NCI-H2107 (cell line): ENCODE results near the gene SLC9A3.
"Not testable (repeated sequence)": the region's sequence is repeated elsewhere in the genome, so short reads cannot be mapped to it uniquely, and the experiment has no call there.

Source experiments
- DNase-seq: peaks from one replicate; lab custom pipeline; 2025; lab: John Stamatoyannopoulos, UW

The SLC9A3 gene

DNA sequence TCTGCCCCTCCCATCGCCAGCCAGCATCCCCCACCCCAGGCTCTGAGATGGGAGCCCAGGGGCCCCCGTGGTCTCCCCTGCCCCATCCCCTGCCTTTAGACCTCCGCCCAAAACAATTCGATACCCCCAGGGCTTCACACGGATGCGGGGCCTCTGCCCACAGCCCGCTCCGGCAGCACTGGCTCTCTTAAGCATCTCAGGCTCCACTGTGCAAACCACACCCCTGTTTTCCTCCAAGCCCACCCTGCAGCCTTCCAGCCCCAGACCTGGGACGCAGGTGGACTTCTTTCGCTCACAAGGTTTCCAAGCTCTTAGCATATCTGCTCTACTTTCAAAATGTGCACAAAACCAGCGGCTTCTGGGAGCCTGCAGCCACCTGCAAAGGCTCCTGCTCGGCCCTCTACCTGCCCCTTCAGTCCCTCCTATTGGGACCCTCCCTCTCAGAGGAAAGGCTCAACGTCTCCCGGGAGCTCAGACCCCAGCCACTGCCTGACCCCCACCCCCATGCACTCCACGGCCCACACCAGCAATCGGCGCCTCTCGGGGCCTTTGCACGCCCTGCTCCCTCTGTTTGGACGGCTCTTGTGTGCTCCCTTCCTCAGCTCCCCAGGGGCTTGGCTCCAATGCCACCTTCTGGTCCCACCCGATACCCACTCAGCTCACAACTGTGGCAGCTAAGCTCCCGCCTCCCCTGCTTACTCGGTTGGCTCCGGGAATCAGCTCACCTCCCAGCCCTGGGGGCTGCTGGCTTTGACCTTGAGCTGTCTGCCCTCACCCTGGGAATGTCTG, 918 bp upstream of the SLC9A3 start:
- DNase-seq, result no peak

DNA sequence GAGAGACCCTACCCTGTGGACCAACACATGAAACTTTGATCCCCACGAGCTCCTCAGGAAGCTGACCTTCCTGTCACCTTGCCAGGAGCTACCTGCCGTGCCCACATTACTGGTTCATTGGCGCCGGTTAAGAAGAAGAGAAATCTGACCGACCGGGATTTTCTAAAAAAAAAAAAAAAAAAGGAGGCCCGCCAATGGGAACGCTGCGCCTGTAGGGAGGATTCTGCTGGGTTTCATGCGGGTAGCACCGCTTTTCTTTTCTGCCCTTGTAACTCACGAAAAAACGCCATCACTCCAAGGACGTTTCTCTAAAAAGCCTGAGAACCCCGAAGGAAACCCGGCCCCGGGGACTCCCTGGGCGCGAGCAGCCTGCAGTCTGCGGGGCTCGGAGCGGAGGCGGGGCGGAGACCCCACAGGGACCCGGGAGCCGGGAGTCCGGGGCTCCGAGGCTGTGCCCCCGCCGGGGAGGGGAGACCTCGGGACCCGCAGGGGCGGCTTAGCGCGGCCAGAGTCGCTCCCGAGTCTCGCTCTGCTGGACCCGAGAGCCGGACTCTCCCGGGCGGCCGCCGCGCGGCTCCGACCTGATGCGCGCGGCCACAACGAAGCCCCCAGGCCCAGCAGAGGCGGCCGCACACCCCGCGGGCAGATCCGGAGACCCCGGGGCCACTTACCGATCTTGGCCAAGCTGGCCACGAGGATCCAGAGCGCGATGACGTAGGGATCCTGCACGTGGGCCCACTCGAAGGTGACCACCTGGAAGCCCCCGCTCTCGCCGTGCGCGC, 617 bp downstream of the SLC9A3 start:
- no peak for DNase-seq

DNA sequence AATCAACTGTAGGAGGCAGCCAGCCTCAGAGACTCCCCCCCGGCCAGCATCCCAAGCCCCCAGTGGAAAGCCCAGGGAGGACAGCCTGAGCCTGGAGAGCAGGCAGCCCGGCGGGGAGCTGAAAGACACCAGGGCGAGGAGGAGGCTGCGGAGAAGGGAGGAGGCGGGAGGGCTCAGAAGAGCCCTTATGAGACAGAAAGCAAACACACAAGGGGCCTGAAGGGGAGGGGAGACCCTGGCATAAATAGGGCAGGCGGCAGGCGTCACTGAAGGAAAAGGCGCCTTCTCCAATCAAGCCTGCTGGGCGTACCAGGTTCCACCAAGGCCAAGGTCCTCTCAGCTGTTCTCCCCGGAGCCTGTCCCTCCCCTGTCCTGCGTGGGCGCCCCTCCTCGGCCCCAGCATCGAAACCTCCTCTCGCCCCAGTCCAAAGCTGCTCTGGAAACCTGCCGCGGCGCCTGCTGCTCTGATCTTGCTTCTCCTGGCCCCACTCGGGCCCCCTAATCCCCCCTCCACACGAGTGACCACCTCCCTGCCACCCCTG, 1.3 kb downstream of the SLC9A3 start:
- DNase-seq, result no peak

DNA sequence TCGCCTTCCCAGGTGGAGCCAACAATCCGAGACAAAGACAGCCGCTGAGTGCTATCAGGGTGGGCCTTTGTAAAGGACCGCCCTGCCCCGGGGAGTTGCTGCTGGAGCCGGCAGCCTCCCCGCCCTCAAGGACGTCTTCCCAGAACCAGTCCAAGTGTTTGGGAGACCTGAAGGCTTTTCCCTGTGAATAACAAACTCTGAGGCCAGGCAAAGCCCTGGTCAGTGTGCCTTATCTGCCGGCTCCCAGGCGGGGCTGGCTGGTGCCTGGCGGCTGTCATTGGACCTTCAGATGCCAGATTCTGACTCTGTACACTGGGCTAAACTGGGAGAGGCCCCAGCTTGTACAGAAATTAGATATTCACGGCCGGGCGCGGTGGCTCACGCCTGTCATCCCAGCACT, 2.1 kb downstream of the SLC9A3 start:
- no peak for DNase-seq

DNA sequence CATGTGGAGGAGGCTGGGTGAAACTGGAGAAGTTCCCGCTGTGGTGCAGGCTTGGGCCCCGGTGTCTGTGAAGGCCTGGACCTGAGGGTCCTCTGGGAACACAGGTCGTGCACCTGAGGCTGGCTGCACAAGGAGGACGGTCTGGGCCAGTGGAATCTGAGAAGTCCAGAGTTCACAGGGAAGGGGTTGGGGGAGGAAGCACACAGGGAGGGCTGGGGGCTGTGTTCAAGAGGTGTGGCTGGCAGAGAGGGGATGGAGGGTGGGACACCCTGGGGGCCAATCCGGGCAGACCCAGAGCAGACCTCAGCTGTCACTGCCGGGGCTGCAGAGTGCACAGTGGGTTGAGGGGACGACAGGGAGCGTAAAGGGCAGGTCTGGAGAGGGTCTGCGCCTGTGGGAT, 2.6 kb downstream of the SLC9A3 start:
- no peak for DNase-seq

DNA sequence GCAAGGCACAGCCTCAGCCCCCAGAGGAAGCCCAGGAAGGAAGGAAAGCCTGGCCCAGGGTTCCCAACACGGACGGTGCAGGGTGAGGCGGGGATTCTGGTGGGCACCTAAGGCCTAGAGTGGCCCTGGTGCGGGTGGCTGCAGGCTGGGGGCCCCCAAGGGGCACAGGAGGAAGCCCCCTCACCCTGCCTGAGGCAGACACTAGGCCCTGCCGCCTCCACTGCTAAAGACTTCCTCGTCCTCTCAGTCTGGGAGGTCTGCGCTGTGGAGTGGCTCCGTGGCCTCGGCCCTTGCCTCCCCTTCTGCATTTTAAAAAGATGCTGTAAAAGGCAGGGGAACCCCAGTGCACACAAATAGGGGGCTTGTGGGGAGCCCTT, 3.4 kb downstream of the SLC9A3 start:
- DNase-seq, result no peak

DNA sequence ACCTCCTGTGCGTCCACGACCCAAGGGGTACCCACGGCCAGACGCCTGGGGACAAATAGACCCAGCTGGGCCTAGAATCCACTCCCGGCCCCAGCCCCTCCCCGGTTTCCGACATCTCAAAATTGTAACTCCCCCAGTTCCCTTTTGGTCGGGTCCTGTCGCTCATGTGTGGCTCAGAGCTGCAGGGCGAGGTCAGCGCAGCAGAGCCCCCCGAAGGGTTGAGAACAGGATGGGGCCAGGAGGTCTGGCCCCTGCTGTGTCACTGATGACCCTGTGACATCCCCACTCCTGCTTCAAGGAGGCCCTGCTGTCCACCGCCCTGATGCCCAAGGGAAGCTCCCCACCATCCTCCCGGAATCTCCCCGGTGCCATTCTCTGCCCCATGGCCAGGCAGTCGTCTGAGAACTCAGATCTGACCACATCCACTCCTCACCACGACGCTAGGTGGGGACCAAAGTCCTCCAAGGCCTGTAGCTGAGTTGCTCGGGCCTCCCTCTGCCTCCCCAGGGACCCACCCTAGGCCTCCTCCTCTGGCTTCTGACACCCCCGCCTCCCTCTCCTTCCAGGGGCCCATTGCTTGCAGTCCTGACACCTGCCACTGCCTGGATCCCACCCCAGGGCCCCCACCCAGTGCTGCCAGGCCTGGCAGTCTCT, 3.9 kb downstream of the SLC9A3 start:
- DNase-seq, result no peak

DNA sequence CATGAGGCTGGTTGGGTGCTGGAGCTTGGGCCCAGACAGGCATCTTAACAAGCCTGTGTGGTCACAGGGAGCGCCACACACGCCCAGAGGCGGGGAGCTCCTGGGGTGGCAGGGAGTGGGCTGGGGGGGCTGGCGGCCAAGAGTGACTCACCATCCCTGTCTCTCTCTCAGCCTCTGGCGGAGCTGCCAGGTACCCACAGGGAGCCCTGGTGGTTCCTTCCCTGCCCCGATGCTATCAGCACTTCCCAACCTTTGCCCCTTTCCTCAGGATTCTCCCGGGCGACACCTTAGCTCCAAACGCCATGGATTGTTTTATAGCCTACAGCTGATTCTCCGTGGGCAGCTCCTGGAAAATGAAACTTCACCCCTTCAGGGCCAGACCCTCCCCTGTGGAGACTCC, 5.5 kb downstream of the SLC9A3 start:
- no peak for DNase-seq

DNA sequence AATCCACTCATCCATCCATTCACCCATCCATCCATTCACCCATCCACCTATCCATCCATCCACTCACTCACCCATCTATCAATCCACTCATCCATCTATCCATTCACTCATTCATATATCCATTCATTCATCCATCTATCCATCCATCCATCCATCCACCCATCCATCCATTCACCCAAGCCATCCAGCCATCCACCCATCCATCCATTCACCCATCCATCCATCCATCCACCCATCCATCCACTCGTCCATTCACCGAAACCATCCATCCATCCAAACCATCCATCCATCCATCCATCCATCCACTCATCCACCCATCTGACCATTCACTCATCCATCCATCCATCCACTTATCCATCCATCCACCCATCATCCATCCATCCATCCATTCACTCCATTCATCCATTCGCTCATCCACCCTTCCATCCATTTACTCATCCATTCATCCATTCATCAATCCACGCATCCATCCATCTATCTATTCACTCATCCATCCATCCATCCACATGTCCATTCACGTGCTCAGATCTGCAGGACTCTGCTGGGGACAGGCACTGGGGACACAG, 6.6 kb downstream of the SLC9A3 start:
- no peak for DNase-seq

DNA sequence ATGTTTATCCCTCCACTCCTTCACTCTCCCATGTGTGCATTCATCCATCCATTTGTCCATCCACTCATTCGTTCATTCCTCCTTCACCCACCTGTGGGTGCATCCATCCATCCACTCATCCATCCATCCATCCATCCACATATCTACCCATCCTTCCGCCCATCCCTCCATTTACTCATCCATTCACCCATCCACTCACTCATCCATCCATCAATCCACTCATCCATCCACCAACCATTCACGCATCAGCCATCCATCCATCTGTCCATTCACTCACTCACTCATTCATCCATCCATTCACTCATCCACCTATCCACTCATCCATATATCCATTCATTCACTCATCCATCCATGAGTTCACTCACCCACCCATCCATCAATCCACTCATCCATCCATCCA, 7.3 kb downstream of the SLC9A3 start:
- no peak for DNase-seq

DNA sequence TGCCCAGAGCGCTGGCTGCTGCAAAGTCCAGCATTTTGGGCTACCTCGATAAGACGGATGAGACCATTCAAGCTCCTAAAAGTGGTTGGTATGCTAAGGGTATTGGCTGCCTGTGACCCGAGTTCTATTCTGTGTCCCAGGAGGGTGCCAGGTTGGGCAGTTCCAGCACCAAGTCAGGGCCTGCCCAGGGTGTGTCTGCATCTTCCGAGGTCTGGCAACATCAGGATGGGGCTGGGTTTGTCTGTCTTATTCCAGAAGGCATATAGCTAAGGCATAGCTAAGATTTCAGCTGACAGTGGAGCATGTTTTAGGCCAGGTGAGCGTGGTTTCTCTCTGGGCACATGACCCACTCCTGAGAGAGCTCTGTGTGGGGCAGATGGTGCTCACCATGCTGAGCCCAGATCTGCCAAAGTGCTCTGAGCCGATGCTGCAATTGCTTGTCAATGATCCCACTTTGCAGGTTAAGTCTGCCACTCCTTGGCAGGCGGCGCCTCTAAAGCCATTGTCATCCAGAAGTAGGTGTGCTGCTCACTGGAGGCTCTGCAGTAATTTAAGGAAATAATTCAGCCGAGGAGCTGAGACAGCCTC, 7.8 kb downstream of the SLC9A3 start:
- no peak for DNase-seq

DNA sequence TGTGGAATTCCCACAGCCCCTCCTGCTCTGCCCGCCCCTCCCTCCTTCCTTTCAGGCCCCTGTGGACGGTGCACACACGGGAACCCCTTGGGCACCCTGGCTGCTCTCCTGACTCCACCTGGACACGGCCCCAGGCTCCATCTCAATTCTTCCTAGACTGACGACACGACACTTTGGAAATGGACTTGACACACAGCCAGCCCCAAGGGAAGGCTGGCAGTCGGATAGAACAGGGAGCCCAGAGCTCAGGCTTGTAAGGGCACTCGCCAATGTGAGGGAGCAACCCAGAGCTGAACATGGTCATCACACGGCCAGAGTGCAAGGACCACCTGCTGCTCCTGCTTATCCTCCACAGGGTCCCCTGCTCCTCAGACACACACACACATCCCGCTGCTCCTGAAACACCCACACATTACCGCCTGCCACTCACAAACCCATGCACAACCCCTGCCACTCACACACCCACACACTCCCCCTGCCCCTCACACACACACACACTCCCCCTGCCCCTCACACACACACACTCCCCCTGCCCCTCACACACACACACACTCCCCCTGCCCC, 8.9 kb downstream of the SLC9A3 start:
- DNase-seq, result no peak

DNA sequence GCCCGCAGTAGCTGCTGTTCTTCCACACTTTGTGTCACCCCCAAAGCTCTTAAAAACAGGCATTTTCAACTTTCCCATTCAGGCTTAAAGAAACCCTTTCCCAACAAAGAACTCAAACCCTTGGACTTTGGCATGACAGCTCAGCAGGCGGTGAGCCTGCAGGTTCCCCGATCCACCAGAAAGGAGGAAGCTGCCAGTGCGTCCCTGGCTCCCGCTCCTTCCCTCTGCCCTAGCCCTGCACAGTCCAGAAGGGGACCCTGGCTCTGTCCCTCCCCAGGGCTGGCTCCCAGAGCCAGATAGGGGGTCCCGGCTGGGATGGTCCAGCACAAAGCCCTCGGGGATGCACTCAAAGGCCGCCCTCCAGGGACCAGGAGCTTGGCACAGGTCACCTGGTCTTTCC, 9.6 kb downstream of the SLC9A3 start:
- no peak for DNase-seq

DNA sequence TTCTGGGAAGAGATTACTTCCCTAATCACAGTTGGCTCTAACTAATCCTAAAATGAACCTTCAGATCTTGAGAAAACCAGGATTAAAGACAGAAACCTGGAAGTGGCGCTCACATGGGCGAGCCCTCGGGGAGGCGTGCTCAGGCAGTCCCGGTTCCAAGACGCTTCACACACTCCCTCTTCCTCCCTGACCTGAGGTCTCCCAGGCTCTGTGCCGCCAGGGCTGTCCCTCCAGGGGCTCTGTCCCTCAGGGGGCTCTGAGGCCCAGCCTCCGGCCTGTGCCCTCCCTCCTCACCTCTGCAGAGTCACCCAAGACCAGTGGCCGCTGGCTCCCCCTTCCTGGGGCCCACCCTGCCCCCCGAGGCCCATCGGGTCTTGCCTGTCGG, 10.2 kb downstream of the SLC9A3 start:
- DNase-seq, result no peak

DNA sequence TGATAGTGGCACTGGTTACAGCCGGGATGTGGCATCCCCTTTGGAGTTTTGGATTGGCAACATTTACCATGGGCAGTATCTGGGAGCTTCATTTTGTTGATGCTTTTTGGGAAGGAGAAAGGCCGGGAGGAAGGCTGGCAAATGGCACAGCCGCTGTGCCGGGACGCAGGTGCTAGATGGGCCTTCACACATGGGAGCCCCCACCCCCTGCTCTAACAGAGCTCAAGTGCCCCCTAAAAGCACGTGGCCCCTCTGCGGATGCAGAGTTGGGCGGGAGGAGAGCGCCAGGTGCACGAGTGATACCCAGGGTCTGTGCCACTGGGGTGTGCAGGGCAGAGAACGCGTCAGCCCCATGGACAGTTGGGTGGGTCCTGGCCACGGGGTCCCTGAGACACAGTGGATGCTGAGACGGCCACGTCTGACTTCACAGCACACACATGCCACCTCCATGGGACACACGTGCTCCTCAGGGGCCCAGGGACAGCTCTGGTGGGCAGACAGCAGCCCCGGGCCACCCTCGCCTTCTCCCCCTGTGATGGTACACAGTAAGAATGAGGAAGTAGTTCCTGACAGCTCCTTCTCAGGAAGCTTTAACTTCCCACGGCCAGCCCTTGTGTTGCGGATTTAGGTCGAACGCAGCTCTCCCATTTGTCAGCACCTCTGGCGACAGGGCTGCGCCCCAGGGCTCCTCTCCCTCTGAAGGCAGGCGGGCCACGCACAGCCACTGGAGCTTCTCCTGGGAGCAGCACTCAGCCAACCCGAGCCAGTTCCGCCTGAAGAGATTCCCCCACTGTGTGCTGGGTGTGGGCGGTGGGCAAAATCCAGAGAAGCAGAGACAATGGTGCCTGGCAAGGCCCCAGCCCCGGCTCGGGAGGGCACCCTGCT, 10.8 kb downstream of the SLC9A3 start:
- DNase-seq, result no peak

DNA sequence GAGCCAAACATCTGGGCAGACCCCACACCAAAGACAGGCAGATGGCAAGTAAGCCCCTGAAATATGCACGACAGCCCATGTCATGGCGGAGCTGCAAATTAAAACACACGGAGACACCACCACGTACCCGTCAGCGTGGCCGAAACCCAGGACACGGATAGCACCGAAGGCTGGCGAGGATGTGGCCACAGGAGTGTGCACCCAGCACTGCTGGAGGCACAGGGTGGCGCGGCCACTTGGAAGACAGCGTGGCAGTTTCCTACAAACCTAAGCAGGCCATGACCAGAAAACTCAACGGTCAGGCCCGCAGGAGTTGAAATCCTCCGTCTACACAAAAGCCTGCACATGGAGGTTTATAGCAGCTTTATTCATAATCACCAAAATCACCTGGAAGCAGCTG, 12.8 kb downstream of the SLC9A3 start:
- DNase-seq, result no peak

DNA sequence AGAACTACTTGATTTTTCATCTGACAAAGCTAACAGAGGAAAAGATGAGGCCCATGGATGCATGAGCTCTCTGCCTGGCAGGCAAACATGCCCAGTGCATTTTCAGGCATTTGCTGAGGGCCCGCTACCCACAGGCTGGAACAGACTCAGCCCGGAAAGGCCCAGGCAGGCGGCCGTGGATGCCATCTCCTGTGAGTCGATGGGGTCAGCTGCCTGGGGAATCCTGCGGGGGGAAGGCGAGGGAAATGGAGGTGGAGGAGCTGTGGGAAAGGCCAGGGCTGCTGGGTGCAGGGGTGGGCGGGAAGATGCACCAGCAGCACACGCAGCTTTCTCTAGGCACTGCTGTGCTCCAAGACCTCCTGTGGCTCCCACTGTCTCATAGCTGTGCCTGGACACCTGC, 13.7 kb downstream of the SLC9A3 start:
- no peak for DNase-seq

DNA sequence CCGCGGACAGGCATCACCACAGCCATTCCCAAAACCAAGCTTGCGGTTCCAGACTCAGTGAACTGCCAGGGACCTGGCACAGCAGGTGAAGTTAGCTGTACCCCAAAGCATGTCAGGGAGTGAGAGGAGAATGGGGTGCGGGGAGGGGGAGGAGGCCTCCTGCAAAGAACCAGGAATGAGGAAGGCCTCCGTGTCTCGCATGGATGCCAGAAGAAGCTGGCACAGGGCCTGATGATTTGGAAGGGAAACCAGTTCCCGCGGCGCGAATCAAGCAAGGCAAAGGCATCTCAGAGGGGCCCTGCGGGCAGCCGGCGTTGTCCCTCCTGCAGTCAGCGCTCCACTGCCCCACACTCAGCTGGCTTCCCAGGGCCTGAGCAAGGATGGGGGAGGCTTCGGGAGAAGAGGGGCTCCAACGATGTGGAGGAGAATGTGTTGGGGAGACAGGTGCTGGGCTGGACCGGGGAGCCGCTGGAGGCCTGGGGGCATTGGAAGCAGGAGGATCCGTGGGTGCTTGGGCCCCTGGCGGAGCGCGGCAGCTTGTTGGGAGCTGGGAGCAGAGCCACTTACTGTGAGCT, 14.6 kb downstream of the SLC9A3 start:
- no peak for DNase-seq

DNA sequence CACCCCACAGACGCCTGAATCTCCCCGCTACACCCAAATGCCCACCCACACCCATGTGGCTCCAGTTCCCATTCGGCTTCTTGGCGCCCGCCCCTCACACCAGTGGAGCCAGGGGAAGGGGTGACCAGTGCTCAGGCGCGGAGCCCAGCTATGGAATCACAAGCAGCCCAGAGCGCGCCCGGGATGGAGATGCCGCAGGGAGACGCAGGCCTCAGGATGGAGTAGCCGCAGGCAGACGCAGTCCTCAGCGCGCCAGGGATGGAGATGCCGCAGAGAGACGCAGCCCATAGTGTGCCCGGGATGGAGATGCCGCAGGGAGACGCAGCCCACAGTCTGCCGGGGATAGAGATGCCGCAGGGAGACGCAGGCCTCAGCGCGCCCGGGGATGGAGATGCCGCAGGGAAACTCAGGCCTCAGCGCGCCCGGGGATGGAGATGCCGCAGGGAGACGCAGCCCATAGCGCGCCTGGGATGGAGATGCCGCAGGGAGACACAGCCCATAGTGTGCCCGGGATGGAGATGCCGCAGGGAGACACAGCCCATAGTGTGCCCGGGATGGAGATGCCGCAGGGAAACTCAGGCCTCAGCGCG, 16.2 kb downstream of the SLC9A3 start:
- not testable (repeated sequence) for DNase-seq

DNA sequence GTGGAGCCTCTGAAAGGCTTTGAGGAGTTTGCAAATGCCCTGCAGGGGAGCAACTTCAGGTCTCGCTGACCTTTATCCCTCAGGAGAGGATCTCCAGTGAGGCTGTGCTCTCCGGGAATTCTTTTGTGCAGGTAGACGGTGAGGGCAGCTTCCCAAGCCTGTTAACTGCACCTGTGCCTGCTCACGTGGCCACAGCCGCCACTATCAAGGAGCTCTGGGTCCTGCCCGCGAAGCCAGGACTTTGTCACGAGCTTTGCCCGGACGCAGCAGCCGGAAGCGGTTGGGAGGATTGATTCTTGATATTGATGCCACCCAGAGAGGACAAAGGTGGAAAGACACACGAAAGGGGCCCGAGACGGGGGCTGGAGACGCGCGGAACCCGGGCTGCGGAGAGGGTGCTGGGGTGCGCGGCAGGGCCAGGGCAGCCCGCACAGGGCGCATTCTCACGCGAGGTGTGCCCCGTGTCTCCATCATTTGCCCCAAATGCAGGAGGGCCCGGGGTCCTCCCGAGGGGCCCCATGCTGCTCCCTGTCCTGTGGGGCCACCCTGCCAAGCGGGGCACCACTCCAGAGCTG, 18.2 kb downstream of the SLC9A3 start:
- DNase-seq, result no peak
